BLaER1 treated with 17β-estradiol and CSF1 and Interleukin-3, amounts not matched to agents 10 nM and 100 nM (cell line): ENCODE results near the gene OCA2.
A peak's percentile ranks its signal among the peaks of the same experiment; 100 is the strongest.
"Not testable (repeated sequence)": the region's sequence is repeated elsewhere in the genome, so short reads cannot be mapped to it uniquely, and the experiment has no call there.

Experiments
- H3K27ac ChIP-seq, 11 experiments: shearing (Covaris generic); formaldehyde crosslinking; 2 replicates each; pipeline ENCODE4 v1.8.1; 2022
- H3K27me3 ChIP-seq, 11 experiments: shearing (Covaris generic); formaldehyde crosslinking; 2 replicates each; pipeline ENCODE4 v1.8.1; 2022
- H3K36me3 ChIP-seq, 11 experiments: shearing (Covaris generic); formaldehyde crosslinking; 2 replicates each; pipeline ENCODE4 v1.8.1; 2022
- H3K4me1 ChIP-seq, 10 experiments: shearing (Covaris generic); formaldehyde crosslinking; 2 replicates each; pipeline ENCODE4 v1.8.1; 2022
- H3K4me2 ChIP-seq, 11 experiments: shearing (Covaris generic); formaldehyde crosslinking; 2 replicates each; pipeline ENCODE4 v1.8.1; 2022
- H3K4me3 ChIP-seq, 10 experiments: shearing (Covaris generic); formaldehyde crosslinking; 2 replicates each; pipeline ENCODE4 v1.8.1; 2022
- H3K9ac ChIP-seq, 11 experiments: shearing (Covaris generic); formaldehyde crosslinking; 2 replicates each; pipeline ENCODE4 v1.8.1; 2022
- H3K9me3 ChIP-seq, 11 experiments: shearing (Covaris generic); formaldehyde crosslinking; replicated peaks in 1 of 11; 2 replicates each; pipeline ENCODE4 v1.8.1; 2022
- H4K20me1 ChIP-seq, 11 experiments: shearing (Covaris generic); formaldehyde crosslinking; 2 replicates each; pipeline ENCODE4 v1.8.1; 2022
- Cebpa-rat ChIP-seq, 11 experiments: shearing (Covaris generic); IDR thresholded peaks; 2 replicates each; pipeline ENCODE4 v1.8.1; 2022

OCA2 gene

GRCh38 chr15:28123408-28124023, 24.4 kb upstream of the OCA2 start:
- peaks cover 0 to 13% (median 3%) of the 10 kb centered on the region in 10 experiments; a peak in 8 of 20 replicates for H3K4me1 ChIP-seq
- no peaks in the 10 kb centered on the region for H3K27me3 ChIP-seq
- no peak for TF ChIP-seq Cebpa-rat (IDR thresholded peaks at IDR 0.05)
- H3K36me3 ChIP-seq, result peaks cover 57 to 96% (median 81%) of the 10 kb centered on the region in 11 experiments
- H3K27ac ChIP-seq, result no peak overlapping the region
- peaks cover 0 to 63% (median 15%) of the 10 kb centered on the region in 11 experiments; a peak in 14 of 22 replicates for H4K20me1 ChIP-seq
- no peak overlapping the region for H3K4me3 ChIP-seq
- no peak overlapping the region for H3K9ac ChIP-seq
- no peaks in the 10 kb centered on the region for H3K9me3 ChIP-seq
- H3K4me2 ChIP-seq, result no peak overlapping the region

- no peak for TF ChIP-seq Cebpa-rat (IDR thresholded peaks at IDR 0.05)
- H3K36me3 ChIP-seq, result peaks cover 65 to 96% (median 81%) of the 10 kb centered on the region in 11 experiments
These were observed 23.2 kb upstream of the OCA2 start for GRCh38 chr15:28122038-28122949.

GRCh38 chr15:28121577-28121976, 22.5 kb upstream of the OCA2 start:
- peaks cover 0 to 50% (median 4%) of the 10 kb centered on the region in 11 experiments; a peak in 12 of 22 replicates for H4K20me1 ChIP-seq
- not testable (repeated sequence) for H3K4me3 ChIP-seq, H3K9ac ChIP-seq, H3K27ac ChIP-seq, H3K4me1 ChIP-seq, H3K4me2 ChIP-seq, H3K9me3 ChIP-seq, H3K27me3 ChIP-seq
- peaks cover 66 to 96% (median 83%) of the 10 kb centered on the region in 11 experiments for H3K36me3 ChIP-seq

More at GRCh38 chr15:28122038-28122949, 23.2 kb upstream of the OCA2 start:
- Histone ChIP-seq H3K9me3 (no peaks in the 10 kb centered on the region), H3K4me3 (no peak overlapping the region), H4K20me1 (peaks cover 0 to 51% (median 11%) of the 10 kb centered on the region in 11 experiments; a peak in 13 of 22 replicates), H3K4me2 (no peak overlapping the region), H3K9ac (no peak overlapping the region), H3K27me3 (no peaks in the 10 kb centered on the region), H3K27ac (no peak overlapping the region; a peak in 1 of 22 replicates), H3K4me1 (peaks cover 0 to 6% (median 0%) of the 10 kb centered on the region in 10 experiments; a peak in 2 of 20 replicates)

- Histone ChIP-seq H3K36me3 (peaks cover 77 to 100% (median 93%) of the 10 kb centered on the region in 11 experiments), H4K20me1 (peaks cover 0 to 52% (median 0%) of the 10 kb centered on the region in 11 experiments; a peak in 10 of 22 replicates), H3K4me1 (peaks cover 0 to 7% (median 0%) of the 10 kb centered on the region in 10 experiments; a peak in 2 of 20 replicates), H3K4me2 (no peak overlapping the region), H3K27me3 (no peaks in the 10 kb centered on the region), H3K27ac (no peak overlapping the region), H3K9ac (no peak overlapping the region), H3K4me3 (no peak overlapping the region), H3K9me3 (no peaks in the 10 kb centered on the region)
- no peak for TF ChIP-seq Cebpa-rat (IDR thresholded peaks at IDR 0.05)
These were observed 21.2 kb upstream of the OCA2 start for GRCh38 chr15:28120359-28120640.

GRCh38 chr15:28118531-28118930, 19.4 kb upstream of the OCA2 start:
- Histone ChIP-seq H3K27me3 (no peaks in the 10 kb centered on the region), H3K36me3 (peaks cover 85 to 100% (median 93%) of the 10 kb centered on the region in 11 experiments), H3K9me3 (no peaks in the 10 kb centered on the region), H3K4me1 (peaks cover 0 to 7% (median 0%) of the 10 kb centered on the region in 10 experiments; a peak in 2 of 20 replicates), H4K20me1 (peaks cover 0 to 46% (median 0%) of the 10 kb centered on the region in 11 experiments; a peak in 8 of 22 replicates), H3K27ac (no peak overlapping the region), H3K4me3 (no peak overlapping the region), H3K9ac (no peak overlapping the region), H3K4me2 (no peak overlapping the region)
- no peak for TF ChIP-seq Cebpa-rat (IDR thresholded peaks at IDR 0.05)

- no peaks in the 10 kb centered on the region for H3K9me3 ChIP-seq
- TF ChIP-seq Cebpa-rat (IDR thresholded peaks at IDR 0.05), result no peak
- no peak overlapping the region for H3K9ac ChIP-seq
- H3K27me3 ChIP-seq, result no peaks in the 10 kb centered on the region
- H3K4me1 ChIP-seq, result peaks cover 0 to 7% (median 0%) of the 10 kb centered on the region in 10 experiments; a peak in 2 of 20 replicates
- H3K4me3 ChIP-seq, result no peak overlapping the region
- H3K4me2 ChIP-seq, result no peak overlapping the region
- H3K27ac ChIP-seq, result no peak overlapping the region
- H3K36me3 ChIP-seq, result peaks cover 89 to 100% (median 95%) of the 10 kb centered on the region in 11 experiments
- H4K20me1 ChIP-seq, result peaks cover 0 to 48% (median 0%) of the 10 kb centered on the region in 11 experiments; a peak in 8 of 22 replicates
These were observed 19.0 kb upstream of the OCA2 start for GRCh38 chr15:28118083-28118482.

- Histone ChIP-seq H3K27me3 (no peaks in the 10 kb centered on the region), H4K20me1 (peaks cover 0 to 48% (median 0%) of the 10 kb centered on the region in 11 experiments; a peak in 8 of 22 replicates), H3K4me2 (peak overlapping the region in 1 of 11 experiments; percentile 10; a peak in 2 of 22 replicates), H3K9me3 (no peaks in the 10 kb centered on the region), H3K4me3 (no peak overlapping the region), H3K36me3 (peaks cover 92 to 100% (median 96%) of the 10 kb centered on the region in 11 experiments), H3K9ac (no peak overlapping the region), H3K27ac (no peak overlapping the region), H3K4me1 (peaks cover 0 to 7% (median 0%) of the 10 kb centered on the region in 10 experiments; a peak in 2 of 20 replicates)
- no peak for TF ChIP-seq Cebpa-rat (IDR thresholded peaks at IDR 0.05)
These were observed 18.4 kb upstream of the OCA2 start for GRCh38 chr15:28117432-28117990.

GRCh38 chr15:28116521-28117431, 17.7 kb upstream of the OCA2 start:
- Histone ChIP-seq H3K27ac (no peak overlapping the region), H3K36me3 (peaks cover 92 to 100% (median 97%) of the 10 kb centered on the region in 11 experiments), H3K4me1 (peaks cover 0 to 7% (median 0%) of the 10 kb centered on the region in 10 experiments; a peak in 2 of 20 replicates), H4K20me1 (peaks cover 0 to 48% (median 0%) of the 10 kb centered on the region in 11 experiments; a peak in 7 of 22 replicates), H3K9ac (no peak overlapping the region), H3K27me3 (no peaks in the 10 kb centered on the region), H3K9me3 (no peaks in the 10 kb centered on the region), H3K4me2 (no peak overlapping the region), H3K4me3 (no peak overlapping the region)
- TF ChIP-seq Cebpa-rat (IDR thresholded peaks at IDR 0.05), result no peak
